Gastroesophageal sphincter (tissue), 3 donors: ENCODE results near the gene RBM23.

Experiments used
- POLR2A ChIP-seq, 2 donors: fragments of 450-650 bp; IDR thresholded peaks; one replicate each; pipeline ENCODE4 v1.6.1; 2017; ENCODE audit warnings: antibody characterized with exemption in 2 of 2, mild to moderate bottlenecking in 2 of 2, moderate library complexity in 1 of 2
- TF ChIP-seq, protein P1 (sequence below), 4 experiments: fragments of 200-600 bp in 2 of 4; fragments of 450-650 bp in 2 of 4; sonication (generic) in 1 of 4; IDR thresholded peaks; one replicate each; pipeline ENCODE4 v1.5.1; 2017 to 2019; ENCODE audit warnings: antibody characterized with exemption in 4 of 4, mild to moderate bottlenecking in 2 of 4, moderate library complexity in 2 of 4

DNA sequence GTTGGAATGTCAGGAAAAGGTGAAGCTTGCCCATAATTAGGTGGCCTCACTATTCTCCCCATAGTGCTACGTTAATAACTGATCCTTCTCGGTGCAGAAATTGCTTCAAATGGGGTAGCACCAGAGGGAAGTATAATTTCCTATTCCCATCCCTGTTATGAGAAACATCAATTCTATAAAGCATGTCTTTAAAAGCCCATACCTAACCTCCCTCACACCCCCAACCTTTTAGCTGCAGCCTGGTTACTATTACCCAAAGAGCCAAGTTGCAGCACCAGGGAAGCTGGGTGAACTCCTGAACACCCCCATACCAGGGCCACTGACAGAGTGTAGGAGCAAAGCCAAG, 15.2 kb downstream of the RBM23 start:
- TF ChIP-seq, protein P1, sequence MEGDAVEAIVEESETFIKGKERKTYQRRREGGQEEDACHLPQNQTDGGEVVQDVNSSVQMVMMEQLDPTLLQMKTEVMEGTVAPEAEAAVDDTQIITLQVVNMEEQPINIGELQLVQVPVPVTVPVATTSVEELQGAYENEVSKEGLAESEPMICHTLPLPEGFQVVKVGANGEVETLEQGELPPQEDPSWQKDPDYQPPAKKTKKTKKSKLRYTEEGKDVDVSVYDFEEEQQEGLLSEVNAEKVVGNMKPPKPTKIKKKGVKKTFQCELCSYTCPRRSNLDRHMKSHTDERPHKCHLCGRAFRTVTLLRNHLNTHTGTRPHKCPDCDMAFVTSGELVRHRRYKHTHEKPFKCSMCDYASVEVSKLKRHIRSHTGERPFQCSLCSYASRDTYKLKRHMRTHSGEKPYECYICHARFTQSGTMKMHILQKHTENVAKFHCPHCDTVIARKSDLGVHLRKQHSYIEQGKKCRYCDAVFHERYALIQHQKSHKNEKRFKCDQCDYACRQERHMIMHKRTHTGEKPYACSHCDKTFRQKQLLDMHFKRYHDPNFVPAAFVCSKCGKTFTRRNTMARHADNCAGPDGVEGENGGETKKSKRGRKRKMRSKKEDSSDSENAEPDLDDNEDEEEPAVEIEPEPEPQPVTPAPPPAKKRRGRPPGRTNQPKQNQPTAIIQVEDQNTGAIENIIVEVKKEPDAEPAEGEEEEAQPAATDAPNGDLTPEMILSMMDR (IDR thresholded peaks at IDR 0.05), result no peak
- no peak for TF ChIP-seq POLR2A (IDR thresholded peaks at IDR 0.05)
